Activated T-cell treated with anti-CD3 and anti-CD28 coated beads for 48 hours (primary cell): ENCODE data around the gene REELD1.

Experiments
- DNase-seq: peaks from one replicate; pipeline ENCODE4 v3.0.0-alpha.2; 2020; ENCODE audit warnings: low read depth

Gene REELD1

GRCh38 chr4:146214238-146214637 is at the start of gene REELD1:
Gene REELD1, plus strand, starts transcription at chr4:146214538. Its CDS starts 2,415 bp downstream, at chr4:146216953.
- no peak for DNase-seq

GRCh38 chr4:146165221-146165620 is 49.1 kb upstream of the REELD1 start:
- DNase-seq, result no peak

- no peak for DNase-seq
Measured at GRCh38 chr4:146165840-146166239, 48.5 kb upstream of the REELD1 start.

- DNase-seq, result no peak
Measured at GRCh38 chr4:146170149-146170548, 44.2 kb upstream of the REELD1 start.

- peak; percentile 77 for DNase-seq
Measured at GRCh38 chr4:146175541-146176453, 38.5 kb upstream of the REELD1 start, which contains the start of gene LSM6. Gene LSM6, plus strand, starts transcription at chr4:146175718. Its CDS starts 7,204 bp downstream, at chr4:146182922.

- DNase-seq, result no peak
Measured at GRCh38 chr4:146176891-146177290, 37.4 kb upstream of the REELD1 start.

GRCh38 chr4:146178126-146178525 is 36.2 kb upstream of the REELD1 start:
- DNase-seq, result no peak

- no peak for DNase-seq
Measured at GRCh38 chr4:146179784-146180370, 34.5 kb upstream of the REELD1 start.

GRCh38 chr4:146182443-146182842 is 31.9 kb upstream of the REELD1 start:
- no peak for DNase-seq

GRCh38 chr4:146183209-146183608 is 31.1 kb upstream of the REELD1 start:
- no peak for DNase-seq

- no peak for DNase-seq
Measured at GRCh38 chr4:146186041-146186440, 28.3 kb upstream of the REELD1 start.

- no peak for DNase-seq
Measured at GRCh38 chr4:146186596-146186995, 27.7 kb upstream of the REELD1 start.

GRCh38 chr4:146190456-146190855 is 23.9 kb upstream of the REELD1 start:
- DNase-seq, result no peak

- DNase-seq, result no peak
Measured at GRCh38 chr4:146191766-146192458, 22.4 kb upstream of the REELD1 start.

GRCh38 chr4:146193628-146194027 is 20.7 kb upstream of the REELD1 start:
- no peak for DNase-seq

GRCh38 chr4:146194212-146194611 is 20.1 kb upstream of the REELD1 start:
- no peak for DNase-seq

- DNase-seq, result no peak
Measured at GRCh38 chr4:146202665-146203064, 11.7 kb upstream of the REELD1 start.

GRCh38 chr4:146207410-146207809 is 6.9 kb upstream of the REELD1 start:
- no peak for DNase-seq

- DNase-seq, result no peak
Measured at GRCh38 chr4:146210890-146211289, 3.4 kb upstream of the REELD1 start.

GRCh38 chr4:146211440-146211839 is 2.9 kb upstream of the REELD1 start:
- no peak for DNase-seq

- DNase-seq, result no peak
Measured at GRCh38 chr4:146212781-146213180, 1.6 kb upstream of the REELD1 start.

- DNase-seq, result no peak
Measured at GRCh38 chr4:146222313-146222712, 8.0 kb downstream of the REELD1 start.
